ENCODE data around the gene MTERF1.
"Not testable (repeated sequence)": the region's sequence is repeated elsewhere in the genome, so short reads cannot be mapped to it uniquely, and the experiment has no call there.

The MTERF1 gene

GRCh38 chr7:91880413-91881241, at the start of gene MTERF1:
TSS of gene MTERF1 (minus strand) at chr7:91880702. CDS start at chr7:91880083, 619 bp downstream.
- peak; percentile 88 to 90 for DNase-seq (ENCODE audit: low read depth in 2 of 2)

GRCh38 chr7:91929463-91929862, 49.0 kb upstream of the MTERF1 start:
- DNase-seq (ENCODE audit: low read depth in 2 of 2) = no peak

- DNase-seq (ENCODE audit: low read depth in 2 of 2) = no peak
These were observed 47.4 kb upstream of the MTERF1 start for GRCh38 chr7:91927912-91928311.

- DNase-seq (ENCODE audit: low read depth in 2 of 2) = no peak
These were observed 42.4 kb upstream of the MTERF1 start for GRCh38 chr7:91922857-91923256.

DNA sequence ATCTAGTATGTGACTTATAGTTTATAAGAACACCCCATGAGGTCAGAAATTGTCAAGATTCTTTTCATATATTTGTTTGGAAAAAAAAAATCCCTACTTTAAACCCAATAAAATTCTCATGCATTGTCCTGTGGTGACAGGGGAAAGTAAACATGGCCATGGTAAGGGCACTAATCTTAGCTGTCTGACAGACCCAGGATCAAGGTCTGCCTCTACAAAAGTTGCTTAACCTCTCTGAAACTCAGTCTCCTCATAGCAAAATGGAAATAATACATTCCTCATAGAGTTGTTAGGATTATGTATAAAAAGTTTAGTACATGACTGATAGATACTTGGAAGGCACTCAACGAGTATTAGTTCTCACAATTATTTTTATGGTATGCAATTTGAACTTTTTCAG, 37.9 kb upstream of the MTERF1 start:
- DNase-seq (ENCODE audit: low read depth in 2 of 2) = no peak

GRCh38 chr7:91916051-91916440, 35.5 kb upstream of the MTERF1 start:
- DNase-seq (ENCODE audit: low read depth in 2 of 2) = no peak

GRCh38 chr7:91915401-91916050, 35.0 kb upstream of the MTERF1 start:
- DNase-seq (ENCODE audit: low read depth in 2 of 2) = no peak

GRCh38 chr7:91913612-91914011, 33.1 kb upstream of the MTERF1 start:
- no peak for DNase-seq (ENCODE audit: low read depth in 2 of 2)

GRCh38 chr7:91912494-91912893, 32.0 kb upstream of the MTERF1 start:
- no peak for DNase-seq (ENCODE audit: low read depth in 2 of 2)

- DNase-seq (ENCODE audit: low read depth in 2 of 2) = no peak
These were observed 30.6 kb upstream of the MTERF1 start for GRCh38 chr7:91911121-91911520.

GRCh38 chr7:91910171-91910570, 29.7 kb upstream of the MTERF1 start:
- DNase-seq (ENCODE audit: low read depth in 2 of 2) = no peak

DNA sequence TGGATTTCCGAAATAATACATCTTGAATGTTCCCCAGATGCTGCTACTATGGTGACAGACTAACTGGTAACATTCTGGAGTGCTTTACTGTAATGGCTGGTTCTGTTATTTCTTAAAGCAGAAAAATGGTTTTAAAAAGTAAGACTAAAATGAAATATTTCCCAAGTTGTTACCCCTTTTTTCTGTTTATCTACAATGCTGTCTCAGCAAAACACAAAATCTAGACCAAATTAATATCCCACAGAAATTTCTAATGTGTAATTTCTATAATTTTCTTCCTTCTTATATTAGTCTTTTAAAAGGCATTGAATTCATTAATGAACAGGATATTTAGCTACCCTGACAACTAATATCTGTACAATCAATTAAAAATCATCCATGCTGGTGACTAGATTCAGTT, 19.1 kb upstream of the MTERF1 start:
- DNase-seq (ENCODE audit: low read depth in 2 of 2) = no peak

- DNase-seq (ENCODE audit: low read depth in 2 of 2) = no peak
These were observed 17.9 kb upstream of the MTERF1 start for GRCh38 chr7:91898240-91898992.

DNA sequence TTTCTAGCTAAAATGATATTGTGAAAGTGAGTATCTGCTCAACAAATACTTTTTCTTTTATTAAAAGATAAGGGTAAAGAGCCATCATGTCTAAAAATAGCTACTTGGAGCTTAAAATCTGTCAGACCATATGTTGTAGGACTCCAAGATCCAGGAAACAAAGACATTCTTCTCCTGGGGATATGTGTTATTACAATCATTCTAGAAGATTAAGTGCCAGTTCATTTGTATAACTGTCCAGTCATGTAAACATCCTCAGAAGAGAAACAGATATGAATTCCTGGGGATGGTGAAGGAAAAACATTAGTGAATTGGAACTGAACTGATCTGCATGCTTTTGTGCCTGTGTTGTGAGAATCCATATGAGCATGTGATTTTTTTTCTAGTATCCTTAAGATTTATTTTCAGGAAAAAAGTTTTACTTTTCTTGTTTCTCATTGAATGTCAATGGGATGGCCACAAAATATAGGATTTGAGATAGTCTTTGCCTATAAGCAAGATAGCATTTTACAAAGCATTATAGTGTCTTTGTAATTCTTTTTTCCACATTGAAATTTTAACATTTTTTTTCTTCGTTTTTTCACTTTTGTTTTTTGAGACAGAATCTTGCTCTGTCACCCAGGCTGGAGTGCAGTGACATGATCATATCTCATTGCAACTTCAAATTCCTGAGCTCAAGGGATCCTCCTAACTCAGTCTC, 14.4 kb upstream of the MTERF1 start:
- DNase-seq (ENCODE audit: low read depth in 2 of 2) = no peak

GRCh38 chr7:91893699-91894098, 13.2 kb upstream of the MTERF1 start:
- DNase-seq (ENCODE audit: low read depth in 2 of 2) = not testable (repeated sequence)

DNA sequence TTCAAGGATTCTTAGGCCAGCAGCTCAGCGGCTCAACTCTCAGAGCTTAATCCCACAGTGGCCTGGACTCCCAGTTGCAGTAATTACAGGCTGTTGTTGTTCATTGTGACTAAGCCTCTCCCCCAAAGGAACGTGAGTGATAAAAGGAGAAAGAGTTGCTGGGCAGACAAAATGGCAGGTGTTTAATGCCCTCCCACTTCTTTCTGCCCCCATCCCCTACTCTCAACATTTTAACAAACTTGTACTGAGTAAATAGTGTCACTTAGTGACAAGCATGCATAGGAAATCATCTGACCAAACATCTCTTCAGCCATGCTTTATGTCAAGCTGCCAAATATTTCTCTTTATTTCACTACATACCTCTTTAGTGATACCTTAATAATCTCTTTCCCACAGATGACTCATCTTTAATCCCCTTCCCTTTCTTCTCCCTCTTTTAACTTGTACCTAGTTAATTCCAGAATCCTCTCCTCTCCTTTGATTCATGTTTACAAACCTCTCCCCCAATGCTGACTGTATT, 12.4 kb upstream of the MTERF1 start:
- no peak for DNase-seq (ENCODE audit: low read depth in 2 of 2)

- no peak for DNase-seq (ENCODE audit: low read depth in 2 of 2)
These were observed 11.7 kb upstream of the MTERF1 start for GRCh38 chr7:91892099-91892705.

DNA sequence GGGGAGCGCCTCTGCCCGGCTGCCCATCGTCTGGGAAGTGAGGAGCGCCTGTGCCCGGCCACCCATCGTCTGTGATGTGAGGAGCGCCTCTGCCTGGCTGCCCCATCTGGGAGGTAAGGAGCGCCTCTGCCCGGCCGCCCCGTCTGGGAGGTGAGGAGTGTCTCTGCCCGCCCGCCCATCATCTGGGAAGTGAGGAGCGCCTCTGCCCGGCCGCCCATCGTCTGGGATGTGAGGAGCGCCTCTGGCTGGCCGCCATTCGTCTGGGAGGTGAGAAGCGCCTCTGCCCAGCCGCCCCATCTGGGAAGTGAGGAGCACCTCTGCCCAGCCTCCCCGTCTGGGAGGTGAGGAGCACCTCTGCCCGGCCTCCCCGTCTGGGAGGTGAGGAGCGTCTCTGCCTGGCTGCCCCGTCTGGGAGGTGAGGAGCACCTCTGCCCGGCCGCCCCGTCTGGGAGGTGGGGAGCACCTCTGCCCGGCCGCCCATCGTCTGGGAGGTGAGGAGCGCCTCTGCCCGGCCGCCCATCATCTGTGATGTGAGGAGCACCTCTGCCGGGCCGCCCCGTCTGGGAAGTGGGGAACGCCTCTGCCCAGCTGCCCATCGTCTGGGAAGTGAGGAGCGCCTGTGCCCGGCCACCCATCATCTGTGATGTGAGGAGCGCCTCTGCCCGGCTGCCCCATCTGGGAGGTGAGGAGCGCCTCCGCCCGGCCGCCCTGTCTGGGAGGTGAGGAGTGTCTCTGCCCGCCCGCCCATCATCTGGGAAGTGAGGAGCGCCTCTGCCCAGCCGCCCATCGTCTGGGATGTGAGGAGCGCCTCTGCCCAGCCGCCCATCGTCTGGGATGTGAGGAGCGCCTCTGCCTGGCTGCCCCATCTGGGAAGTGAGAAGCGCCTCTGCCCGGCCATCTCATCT, 8.0 kb upstream of the MTERF1 start:
- not testable (repeated sequence) for DNase-seq (ENCODE audit: low read depth in 2 of 2)

GRCh38 chr7:91887336-91888213, 7.1 kb upstream of the MTERF1 start:
- not testable (repeated sequence) for DNase-seq (ENCODE audit: low read depth in 2 of 2)
